ENCODE results near the gene NSRP1. TPM values are rescaled to one million over a fixed set of nuclear protein-coding genes. Genes with fewer than 3 reads are reported as not detected.
"Not testable (repeated sequence)": the region's sequence is repeated elsewhere in the genome, so short reads cannot be mapped to it uniquely, and the experiment has no call there.

NSRP1 gene
- total and polyA plus RNA-seq, 2 of the 8 experiments (the other 6 are each of a cell fraction or from before 2014, with no cell fraction given): 6.1 to 22.4 TPM

DNA sequence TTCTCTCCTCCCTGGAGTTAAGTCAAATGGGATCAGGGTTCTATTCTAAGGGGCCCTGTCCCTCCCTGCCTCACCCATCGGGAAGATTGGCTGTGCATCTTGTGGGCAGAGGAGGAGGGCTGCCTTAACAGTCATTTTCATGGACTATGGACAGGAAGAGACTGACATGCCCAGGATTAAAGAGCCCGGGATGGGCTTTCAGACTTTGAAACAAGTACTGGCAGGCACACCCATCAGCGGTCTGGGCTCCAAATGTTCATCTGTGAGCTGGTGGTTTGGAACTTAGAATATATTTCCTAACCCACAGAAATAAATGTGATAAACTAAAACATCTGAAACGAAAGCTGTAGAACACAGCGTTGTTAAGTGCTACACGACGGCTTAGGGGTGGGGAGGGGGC is 112.4 kb downstream of the NSRP1 start (continued):
- TF ChIP-seq E2F6 (IDR thresholded peaks at IDR 0.05) (no peak), BCL11A (IDR thresholded peaks at IDR 0.05; ENCODE audit: low read depth in 2 of 2, low read length in 2 of 2) (no peak), KDM1A (IDR thresholded peaks at IDR 0.05; ENCODE audit: borderline replicate concordance, low read length) (no peak), CTBP2 (IDR thresholded peaks at IDR 0.05; ENCODE audit: borderline replicate concordance, insufficient read depth, insufficient read length, low read length) (no peak)

- H2BK20ac ChIP-seq (ENCODE audit: low read length); DNase-seq (ENCODE audit: low read depth in 1 of 2, low spot score in 2 of 2); H4K91ac ChIP-seq (replicated peaks; ENCODE audit: insufficient read length, low read length); H3K9ac ChIP-seq (replicated peaks in 1 of 4; ENCODE audit: extremely low read depth in 1 of 4, low read depth in 3 of 4, low read length in 3 of 4); H4K5ac ChIP-seq (ENCODE audit: insufficient read length, low read depth, low read length); H3K79me2 ChIP-seq (ENCODE audit: control insufficient read depth in 1 of 2, insufficient read depth in 2 of 2, low read length in 2 of 2); H3K9me3 ChIP-seq (ENCODE audit: insufficient read depth in 2 of 2, low read depth in 1 of 2, low read length in 1 of 2); H4K20me1 ChIP-seq (replicated peaks in 1 of 2; ENCODE audit: control insufficient read depth in 1 of 2, insufficient read depth in 2 of 2, low read length in 2 of 2); H3K4ac ChIP-seq (replicated peaks; ENCODE audit: insufficient read length, low read depth, low read length); H2BK12ac ChIP-seq (ENCODE audit: low read depth, low read length); H3K23me2 ChIP-seq (ENCODE audit: low read depth, low read length); H3K23ac ChIP-seq (ENCODE audit: insufficient read length); H3K36me3 ChIP-seq (ENCODE audit: control insufficient read depth in 2 of 4, insufficient read depth in 4 of 4, low read length in 3 of 4); H3K79me1 ChIP-seq (ENCODE audit: low read depth, low read length); H3K27ac ChIP-seq (ENCODE audit: low read depth, low read length); H3K4me2 ChIP-seq (ENCODE audit: insufficient read depth in 1 of 2, low read depth in 2 of 2, low read length in 2 of 2); FAIRE-seq; H2BK5ac ChIP-seq (ENCODE audit: low read depth, low read length); H2AFZ ChIP-seq (ENCODE audit: low read length); H2AK5ac ChIP-seq (ENCODE audit: low read depth, low read length); H2BK120ac ChIP-seq (replicated peaks; ENCODE audit: low read depth, low read length); H3K14ac ChIP-seq (ENCODE audit: insufficient read length); H2BK15ac ChIP-seq (ENCODE audit: low read length); H3K18ac ChIP-seq (ENCODE audit: extremely low read depth, low read length); H3K56ac ChIP-seq (replicated peaks; ENCODE audit: insufficient read length, low read depth, low read length); H4K8ac ChIP-seq (ENCODE audit: extremely low read depth, insufficient read depth, low read length); H3K4me3 ChIP-seq (ENCODE audit: extremely low read depth in 1 of 4, insufficient read depth in 2 of 4, low read depth in 3 of 4, low read length in 4 of 4); POLR2A ChIA-PET (ENCODE audit: partially characterized antibody); H3K4me1 ChIP-seq (replicated peaks in 1 of 4; ENCODE audit: control insufficient read depth in 3 of 4, insufficient read depth in 4 of 4, low read length in 3 of 4): not testable (repeated sequence)
- WGBS, 2 experiments (ENCODE audit: extremely low coverage in 1 of 2, insufficient coverage in 1 of 2, insufficient read length in 1 of 2, insufficient replicate concordance in 2 of 2, low coverage in 1 of 2, low lambda C conversion rate in 2 of 2, missing lambda C conversion rate in 1 of 2): 81% methylated on average over 1 of the region's 1 CpG; no CpG with 5 or more reads in 1 of the 2 experiments
- CTCF ChIA-PET (ENCODE audit: partially characterized antibody): interaction anchor here (1.6 kb wide), 1 partner anchor 15 kb away, joined by 3 read pairs; no protein-coding TSS in a partner anchor
- H3K27me3 ChIP-seq (replicated peaks in 1 of 4; ENCODE audit: control insufficient read depth in 3 of 4, extremely low read depth in 1 of 4, insufficient read depth in 3 of 4, low read length in 3 of 4): peaks cover 9 to 26% (median 18%) of the 10 kb centered on the region in 4 experiments
Measured at GRCh38 chr17:30230009-30230408, 113.4 kb downstream of the NSRP1 start.
